Fibroblast of gingiva (primary cell): ENCODE data around the gene GPR4.
"Not testable (repeated sequence)": the region's sequence is repeated elsewhere in the genome, so short reads cannot be mapped to it uniquely, and the experiment has no call there.

ENCODE experiments used
- DNase-seq: peaks from one replicate; pipeline ENCODE4 v3.0.0-alpha.2; 2011; ENCODE audit warnings: low read depth

GPR4 gene

DNA sequence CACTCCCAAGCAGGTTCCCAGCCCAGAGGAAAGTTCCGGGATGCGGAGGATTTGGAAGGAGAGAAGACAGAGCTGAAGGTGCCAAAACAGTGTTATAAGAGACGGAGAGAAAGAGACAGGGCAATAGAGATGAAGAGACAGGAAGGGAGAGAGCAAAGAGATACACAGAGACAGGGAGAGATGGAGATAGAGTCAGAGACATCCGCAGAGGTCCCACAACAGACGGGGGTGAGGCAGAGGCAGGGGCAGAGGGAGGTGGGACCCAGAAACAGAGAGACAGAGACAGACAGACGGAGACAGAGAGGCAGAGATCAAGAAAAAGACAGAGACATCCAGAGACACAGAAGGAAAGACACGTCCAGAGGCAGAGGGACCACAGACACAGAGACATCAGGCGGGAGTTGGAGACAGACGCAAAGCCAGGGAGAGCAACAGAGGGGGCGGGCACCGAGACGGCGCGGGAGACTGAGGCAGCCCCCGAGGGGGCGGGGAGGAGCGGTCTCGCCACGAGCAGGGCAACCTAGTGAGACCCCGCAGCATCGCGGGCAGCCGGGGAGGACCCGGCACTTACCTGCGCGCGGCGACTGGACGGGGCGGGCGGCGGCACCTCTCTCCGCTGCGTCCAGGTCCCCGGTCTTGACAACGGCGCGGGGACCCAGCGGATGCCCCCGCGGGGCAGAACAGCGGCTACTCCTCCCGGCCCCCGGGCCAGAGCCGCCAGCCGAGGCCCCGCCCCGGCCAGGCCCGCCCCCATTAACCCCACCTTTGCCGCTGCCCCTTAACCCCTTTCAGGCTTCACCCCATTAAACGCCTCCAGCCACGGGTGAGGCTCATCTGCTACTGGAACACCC lies at the start of gene GPR4:
Gene GPR4, minus strand, starts transcription at position 689 of the 851 bp plus-strand sequence. CDS start 10,346 bp downstream, outside the sequence.
- no peak for DNase-seq

DNA sequence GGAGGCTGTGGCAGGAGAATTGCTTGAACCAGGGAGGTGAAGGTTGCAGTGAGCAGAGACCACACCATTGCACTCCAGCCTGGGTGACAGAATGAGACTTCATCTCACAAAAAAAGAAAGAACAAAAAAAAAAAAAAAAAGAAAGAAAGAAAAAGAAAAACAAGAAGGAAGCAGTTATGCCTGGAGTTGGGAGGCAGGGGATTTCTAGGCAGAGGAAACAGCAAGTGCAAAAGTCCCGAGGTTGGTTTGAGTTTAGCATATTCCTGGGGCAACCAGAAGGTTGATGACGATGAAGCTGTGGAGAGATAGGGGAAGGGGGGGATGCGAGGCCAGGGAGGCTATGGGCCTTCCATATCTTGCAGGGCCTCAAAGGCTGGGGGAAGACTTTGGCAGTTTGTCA lies 48.7 kb upstream of the GPR4 start:
- DNase-seq: no peak

GRCh38 chr19:45646345-45646698 lies 44.3 kb upstream of the GPR4 start:
- DNase-seq: no peak

- DNase-seq: peak; percentile 75
These were observed 43.8 kb upstream of the GPR4 start for GRCh38 chr19:45645631-45646344.

DNA sequence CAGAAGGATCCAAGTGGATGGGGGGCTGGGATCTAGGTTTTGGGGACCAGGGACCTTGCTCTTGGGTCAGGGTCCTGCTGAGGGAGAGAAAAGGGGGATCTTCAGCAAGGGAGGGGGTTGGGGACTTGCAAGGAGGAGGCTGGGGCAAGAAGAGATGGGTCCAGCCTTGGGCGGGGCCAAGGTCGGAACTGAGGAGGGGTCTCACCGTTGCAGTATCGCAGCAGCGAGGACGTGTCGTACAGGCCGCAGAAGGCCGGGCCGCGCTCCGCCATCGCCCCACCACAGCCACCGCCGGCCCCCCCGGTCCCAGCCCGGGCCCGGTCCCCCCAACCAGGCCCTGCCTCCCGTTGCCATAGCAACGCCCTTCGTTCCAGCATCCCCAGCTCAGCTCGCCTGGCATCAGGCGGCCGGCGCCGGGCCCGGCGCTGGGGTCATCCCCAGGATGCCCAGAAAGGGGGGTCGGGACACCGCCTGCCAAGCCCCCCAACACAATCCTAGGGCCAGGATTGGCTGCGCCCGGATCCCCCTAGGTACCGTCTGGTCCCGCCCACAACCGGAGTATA lies 43.1 kb upstream of the GPR4 start:
- DNase-seq: no peak

- no peak for DNase-seq
These were observed 42.1 kb upstream of the GPR4 start for GRCh38 chr19:45643927-45644771.

DNA sequence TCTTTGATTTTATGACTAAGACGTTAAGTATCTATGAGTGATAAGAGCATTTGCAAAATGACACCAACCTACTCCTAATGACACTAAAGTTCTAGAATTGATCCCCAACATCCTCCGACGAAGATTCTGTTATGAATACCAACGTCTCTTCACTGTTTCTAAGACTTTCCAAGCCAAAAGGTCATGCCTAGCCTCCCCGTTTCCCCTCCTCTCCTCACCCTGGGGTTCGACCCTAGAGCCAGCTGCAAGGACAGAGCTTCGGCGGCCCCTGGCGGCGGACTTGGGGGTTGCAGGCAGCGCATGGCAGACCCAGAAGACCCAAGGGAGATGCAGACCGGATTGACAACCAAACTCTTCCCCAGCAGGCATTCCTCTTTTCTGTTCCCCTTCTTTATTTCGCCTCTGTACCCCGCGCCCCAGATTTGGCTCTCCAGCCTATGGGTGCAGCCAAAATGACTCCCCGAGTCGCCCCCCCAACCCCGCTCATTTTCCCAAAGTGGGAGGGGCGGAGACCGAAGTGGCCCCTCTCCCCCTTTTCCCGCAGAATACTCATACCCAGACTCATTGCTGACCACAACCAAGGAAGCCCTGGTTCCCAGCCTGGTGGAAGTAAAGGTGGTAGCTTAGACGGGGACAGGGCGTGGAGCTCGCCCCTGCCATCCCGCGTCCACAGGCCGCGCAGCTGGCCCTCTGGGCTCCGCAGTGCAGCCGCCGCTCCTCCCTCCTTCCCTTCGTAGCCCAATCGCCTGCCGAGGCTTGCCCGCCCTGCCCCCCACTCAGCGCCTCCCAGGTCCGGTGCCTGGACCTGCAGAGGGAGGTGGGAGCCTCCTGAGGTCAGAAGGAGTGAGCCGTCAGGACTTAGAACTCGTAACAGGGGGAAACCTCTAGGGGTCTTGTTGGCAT lies 41.3 kb upstream of the GPR4 start:
- peak; percentile 66 for DNase-seq

DNA sequence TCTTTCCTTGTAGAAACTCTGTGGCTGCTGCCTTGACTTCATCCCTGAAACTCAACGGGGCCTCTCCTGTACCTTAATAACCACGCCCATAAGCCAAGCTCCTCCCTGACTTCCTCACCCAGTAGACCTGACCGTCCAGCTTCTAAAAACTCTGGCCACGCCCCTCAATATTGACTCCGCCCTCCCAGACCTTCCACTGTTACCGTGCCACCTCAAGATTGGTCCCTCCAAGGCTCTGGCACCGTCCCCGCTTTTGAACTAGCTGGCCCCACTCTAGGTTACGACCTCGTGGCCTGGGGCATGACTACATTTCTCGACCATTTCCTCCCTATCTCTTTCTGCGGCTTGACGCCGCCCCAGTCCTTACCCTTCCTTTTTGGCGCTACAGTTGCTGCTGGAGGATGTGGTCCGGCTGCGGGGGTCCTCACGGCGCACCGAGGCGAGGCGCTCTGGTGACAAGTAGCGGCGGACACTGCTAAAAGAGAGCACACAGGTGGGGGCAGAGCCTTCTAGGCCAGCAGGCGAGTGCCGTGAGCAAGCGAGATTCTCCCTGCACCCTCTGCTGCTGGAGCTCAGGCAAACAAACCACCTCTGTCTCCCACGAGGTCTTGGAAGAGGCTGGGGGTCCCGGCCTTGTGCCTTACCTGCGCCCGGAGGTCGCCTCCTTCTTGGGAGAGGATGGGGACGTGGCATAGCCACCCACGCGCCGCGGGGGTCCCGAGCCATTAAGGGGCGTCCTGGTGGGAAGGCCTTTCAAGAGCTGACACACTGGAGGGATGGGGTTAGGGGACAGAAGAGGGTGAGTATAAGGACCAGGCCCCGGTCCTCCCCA lies 39.5 kb upstream of the GPR4 start:
- peak; percentile 45 for DNase-seq

- no peak for DNase-seq
These were observed 38.8 kb upstream of the GPR4 start for GRCh38 chr19:45640849-45641273.

- DNase-seq: no peak
These were observed 37.1 kb upstream of the GPR4 start, which contains the start of gene EML2 for GRCh38 chr19:45638930-45639729. Gene EML2, minus strand, starts transcription at chr19:45639397. Its CDS starts 21 bp downstream, at chr19:45639376.

- DNase-seq: peak; percentile 41
These were observed 36.1 kb upstream of the GPR4 start for GRCh38 chr19:45637890-45638667.

DNA sequence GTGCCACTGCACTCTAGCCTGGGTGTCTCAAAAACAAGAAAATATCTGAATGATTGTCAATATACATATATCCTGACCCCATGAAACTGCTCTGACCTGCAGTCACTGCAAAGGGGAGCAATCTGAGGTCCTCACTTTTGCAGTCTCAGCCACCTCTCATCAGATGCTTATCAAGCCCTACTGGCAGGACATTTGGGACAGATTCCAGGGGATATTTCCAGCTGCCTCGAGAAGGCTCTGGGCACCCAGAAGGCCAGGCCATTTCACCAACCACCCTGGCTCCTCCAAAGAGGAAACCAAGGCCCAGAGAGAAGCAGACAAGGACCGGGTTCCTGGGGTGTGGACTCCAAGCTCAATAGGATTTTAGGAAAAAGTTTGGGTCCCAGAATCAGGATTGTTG lies 34.9 kb upstream of the GPR4 start:
- DNase-seq: no peak

GRCh38 chr19:45636275-45636674 lies 34.3 kb upstream of the GPR4 start:
- DNase-seq: no peak

DNA sequence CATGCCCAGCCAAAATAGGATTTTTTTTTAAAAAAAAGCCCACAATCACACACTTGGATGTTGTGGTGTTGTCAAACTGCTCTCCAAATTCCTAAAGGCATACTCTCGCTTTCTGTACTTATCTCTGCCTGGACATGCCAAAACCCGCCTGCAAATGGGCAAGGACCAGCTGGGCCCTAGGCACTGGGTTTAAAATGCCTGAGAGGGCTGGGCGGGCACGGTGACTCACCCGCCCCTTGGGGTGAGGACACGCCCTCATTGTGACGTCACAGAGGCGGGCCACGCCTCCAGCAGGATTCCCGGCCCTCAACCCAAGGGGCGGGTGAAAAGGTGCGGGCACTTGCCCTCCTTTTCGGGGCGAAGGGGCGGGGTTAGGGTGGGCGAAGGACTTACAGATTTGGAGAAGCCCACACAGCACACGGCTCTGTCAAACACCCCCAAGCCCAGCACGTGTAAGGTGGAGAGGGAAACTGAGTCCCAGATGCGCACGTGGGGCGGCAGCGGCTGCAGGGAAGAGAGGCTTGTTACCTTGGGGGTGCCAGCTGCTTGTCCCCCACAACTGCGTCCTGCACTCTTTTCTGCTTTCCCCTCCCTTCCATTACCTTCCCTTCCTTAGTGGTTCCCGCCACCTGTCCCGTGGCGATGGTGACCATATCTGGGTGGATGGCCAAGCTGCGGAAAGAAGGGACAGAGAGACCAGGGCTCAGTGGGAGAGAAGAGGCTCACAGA lies 30.6 kb upstream of the GPR4 start:
- DNase-seq: peak; percentile 92

GRCh38 chr19:45630463-45630862 lies 28.5 kb upstream of the GPR4 start:
- DNase-seq: peak; percentile 85

- DNase-seq: no peak
These were observed 27.7 kb upstream of the GPR4 start for GRCh38 chr19:45629704-45630103.

DNA sequence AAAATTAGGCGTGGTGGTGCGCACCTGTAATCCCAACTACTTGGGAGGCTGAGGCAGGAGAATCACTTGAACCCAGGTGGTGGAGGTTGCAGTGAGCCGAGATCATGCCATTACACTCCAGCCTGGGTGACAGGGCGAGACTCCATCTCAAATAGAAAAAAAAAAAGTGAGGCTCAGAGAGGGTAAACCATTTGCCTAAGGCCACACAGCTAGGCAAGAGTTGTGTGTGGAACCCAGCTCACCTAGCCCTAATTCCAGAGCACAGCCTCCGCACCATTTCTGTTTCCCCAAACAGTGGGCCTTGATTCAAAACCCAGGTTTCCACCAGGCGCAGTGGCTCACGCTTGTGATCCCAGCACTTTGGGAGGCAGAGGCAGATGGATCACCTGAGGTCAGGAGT lies 26.2 kb upstream of the GPR4 start:
- not testable (repeated sequence) for DNase-seq

DNA sequence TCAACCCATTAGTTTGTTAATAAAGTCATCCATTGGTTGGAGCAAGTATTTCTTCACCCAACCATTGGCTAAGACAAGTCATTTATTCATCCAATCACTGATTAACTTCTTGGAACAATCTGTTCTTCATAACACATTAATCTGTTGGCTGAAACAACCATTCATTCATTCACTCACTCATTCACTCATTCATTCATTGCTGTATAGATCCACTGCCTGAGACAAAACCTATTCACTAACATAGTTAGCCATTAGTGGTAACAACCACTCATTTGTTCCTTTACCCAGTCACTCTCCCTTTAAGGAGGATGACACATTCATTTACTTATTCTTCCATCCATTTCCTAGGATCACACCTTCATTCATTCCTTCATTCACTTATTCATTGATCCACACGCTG lies 22.0 kb upstream of the GPR4 start:
- DNase-seq: no peak
